Loucy (cell line): ENCODE results near the gene WDR37.

ENCODE experiments used
- H2AFZ ChIP-seq: fragments of 200-600 bp; sonication (generic); 2 replicates; pipeline ENCODE4 v1.6.0; 2016; ENCODE audit warnings: antibody characterized with exemption, mild to moderate bottlenecking, low read length, moderate library complexity
- H3F3A ChIP-seq: fragments of 200-600 bp; 2 replicates; pipeline ENCODE4 v1.6.0; 2016; ENCODE audit warnings: antibody characterized with exemption, low read depth, mild to moderate bottlenecking
- H3K27me3 ChIP-seq: fragments of 200-600 bp; sonication (generic); 2 replicates; pipeline ENCODE4 v1.6.1; 2014; ENCODE audit warnings: low read length, mild to moderate bottlenecking; ENCODE audit not compliant: insufficient read depth, poor library complexity, severe bottlenecking
- H3K36me3 ChIP-seq: fragments of 200-600 bp; sonication (generic); 2 replicates; pipeline ENCODE4 v1.6.1; 2016; ENCODE audit warnings: low read length; ENCODE audit not compliant: insufficient read depth
- H3K4me1 ChIP-seq: fragments of 200-600 bp; sonication (generic); 2 replicates; pipeline ENCODE4 v1.5.1; 2014; ENCODE audit warnings: low read length, mild to moderate bottlenecking; ENCODE audit not compliant: insufficient read depth, poor library complexity, severe bottlenecking
- H3K4me2 ChIP-seq: fragments of 200-600 bp; sonication (generic); 2 replicates; pipeline ENCODE4 v1.6.0; 2014; ENCODE audit warnings: antibody characterized with exemption, low read length, low read depth, mild to moderate bottlenecking; ENCODE audit not compliant: poor library complexity, severe bottlenecking
- H3K4me3 ChIP-seq: fragments of 200-600 bp; sonication (generic); 2 replicates; pipeline ENCODE4 v1.5.1; 2014; ENCODE audit warnings: low read length, mild to moderate bottlenecking, mixed read lengths; ENCODE audit not compliant: poor library complexity, severe bottlenecking
- H3K79me2 ChIP-seq: fragments of 200-600 bp; sonication (generic); 2 replicates; pipeline ENCODE4 v1.6.1; 2014; ENCODE audit warnings: low read length; ENCODE audit not compliant: insufficient read depth
- H3K9ac ChIP-seq: fragments of 200-600 bp; sonication (generic); 2 replicates; pipeline ENCODE4 v1.6.0; 2014; ENCODE audit warnings: mild to moderate bottlenecking, low read depth, low read length, moderate library complexity; ENCODE audit not compliant: poor library complexity, severe bottlenecking
- H3K9me2 ChIP-seq: fragments of 200-600 bp; sonication (generic); replicated peaks from 2 replicates; pipeline ENCODE4 v1.6.1; 2016; ENCODE audit warnings: low read depth, low read length, mixed read lengths
- H3K9me3 ChIP-seq: fragments of 200-600 bp; sonication (generic); 2 replicates; pipeline ENCODE4 v1.6.1; 2014; ENCODE audit warnings: mild to moderate bottlenecking, antibody characterized with exemption, low read length, low read depth; ENCODE audit not compliant: insufficient read depth
- H4K20me1 ChIP-seq: fragments of 200-600 bp; sonication (generic); 2 replicates; pipeline ENCODE4 v1.6.0; 2014; ENCODE audit warnings: antibody characterized with exemption, low read length, mild to moderate bottlenecking; ENCODE audit not compliant: insufficient read depth, poor library complexity, severe bottlenecking
- EZH2phosphoT487 ChIP-seq: fragments of 200-600 bp; IDR thresholded peaks from 2 replicates; pipeline ENCODE4 v1.6.1; 2018; ENCODE audit warnings: antibody characterized with exemption, mild to moderate bottlenecking, moderate library complexity, borderline replicate concordance
- TF ChIP-seq, protein P1 (sequence below): fragments of 200-600 bp; sonication (generic); conservative IDR thresholded peaks from 2 replicates; pipeline ENCODE4 v1.5.1; 2014; ENCODE audit warnings: mild to moderate bottlenecking, antibody characterized with exemption, low read length

The WDR37 gene

DNA sequence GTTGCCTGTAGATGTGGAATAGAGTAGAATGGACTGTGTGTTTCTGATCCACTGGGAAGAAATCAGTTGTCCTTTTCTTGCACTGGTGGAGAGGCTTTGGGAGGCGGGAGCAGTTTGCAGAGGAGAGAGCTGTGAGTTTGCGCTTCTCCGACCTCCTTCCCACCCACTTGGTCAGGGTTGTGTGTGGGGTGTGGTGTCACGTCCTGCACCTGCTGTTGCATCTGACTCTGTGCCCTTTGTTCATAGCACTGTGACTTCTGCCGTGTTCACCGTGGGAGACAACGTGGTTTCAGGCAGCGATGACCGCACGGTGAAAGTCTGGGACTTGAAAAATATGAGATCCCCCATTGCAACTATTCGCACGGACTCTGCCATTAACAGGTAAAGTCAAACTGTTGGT lies 67.8 kb downstream of the WDR37 start:
- Histone ChIP-seq H2AFZ (no peak overlapping the region), H3K9me3 (no peaks in the 10 kb centered on the region), H3K4me1 (peaks cover 5% of the 10 kb centered on the region), H3K9me2 (no peaks in the 10 kb centered on the region), H3F3A (no peaks in the 10 kb centered on the region), H3K79me2 (0 out of 2 replicates have a peak, but pooled peaks cover 11% of the 10 kb centered on the region), H3K4me2 (no peak overlapping the region), H3K9ac (no peak overlapping the region), H3K4me3 (no peak overlapping the region), H4K20me1 (no peaks in the 10 kb centered on the region), H3K36me3 (peaks cover 82% of the 10 kb centered on the region; the same call in 1 of the 2 replicates), H3K27me3 (no peaks in the 10 kb centered on the region)
- TF ChIP-seq EZH2phosphoT487 = no peak
- TF ChIP-seq, protein P1, sequence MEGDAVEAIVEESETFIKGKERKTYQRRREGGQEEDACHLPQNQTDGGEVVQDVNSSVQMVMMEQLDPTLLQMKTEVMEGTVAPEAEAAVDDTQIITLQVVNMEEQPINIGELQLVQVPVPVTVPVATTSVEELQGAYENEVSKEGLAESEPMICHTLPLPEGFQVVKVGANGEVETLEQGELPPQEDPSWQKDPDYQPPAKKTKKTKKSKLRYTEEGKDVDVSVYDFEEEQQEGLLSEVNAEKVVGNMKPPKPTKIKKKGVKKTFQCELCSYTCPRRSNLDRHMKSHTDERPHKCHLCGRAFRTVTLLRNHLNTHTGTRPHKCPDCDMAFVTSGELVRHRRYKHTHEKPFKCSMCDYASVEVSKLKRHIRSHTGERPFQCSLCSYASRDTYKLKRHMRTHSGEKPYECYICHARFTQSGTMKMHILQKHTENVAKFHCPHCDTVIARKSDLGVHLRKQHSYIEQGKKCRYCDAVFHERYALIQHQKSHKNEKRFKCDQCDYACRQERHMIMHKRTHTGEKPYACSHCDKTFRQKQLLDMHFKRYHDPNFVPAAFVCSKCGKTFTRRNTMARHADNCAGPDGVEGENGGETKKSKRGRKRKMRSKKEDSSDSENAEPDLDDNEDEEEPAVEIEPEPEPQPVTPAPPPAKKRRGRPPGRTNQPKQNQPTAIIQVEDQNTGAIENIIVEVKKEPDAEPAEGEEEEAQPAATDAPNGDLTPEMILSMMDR = no peak

DNA sequence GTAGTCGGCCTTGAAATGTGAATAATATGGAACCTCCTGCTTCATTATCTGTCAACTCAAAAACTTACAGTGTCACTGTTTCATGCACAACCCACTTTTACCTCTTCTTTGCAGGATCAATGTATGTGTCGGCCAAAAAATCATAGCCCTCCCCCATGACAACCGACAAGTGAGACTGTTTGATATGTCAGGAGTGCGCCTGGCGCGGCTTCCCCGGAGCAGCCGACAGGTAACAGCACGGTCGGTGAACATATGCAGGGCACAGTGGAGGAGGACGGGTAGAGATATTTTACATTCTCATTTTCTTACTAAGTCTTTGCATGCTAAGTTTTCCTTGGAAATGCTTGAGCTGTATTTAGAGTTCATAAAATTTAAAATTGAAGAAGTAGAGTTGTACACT lies 68.6 kb downstream of the WDR37 start:
- Histone ChIP-seq H3F3A (no peaks in the 10 kb centered on the region), H3K9me3 (no peaks in the 10 kb centered on the region), H3K9me2 (no peaks in the 10 kb centered on the region), H2AFZ (no peak overlapping the region), H3K36me3 (peaks cover 83% of the 10 kb centered on the region; the same call in 1 of the 2 replicates), H3K27me3 (no peaks in the 10 kb centered on the region), H3K4me2 (no peak overlapping the region), H4K20me1 (no peaks in the 10 kb centered on the region), H3K79me2 (0 out of 2 replicates have a peak, but pooled peaks cover 11% of the 10 kb centered on the region), H3K4me3 (no peak overlapping the region), H3K9ac (no peak overlapping the region), H3K4me1 (no peaks in the 10 kb centered on the region)
- TF ChIP-seq, protein P1 = no peak
- TF ChIP-seq EZH2phosphoT487 = no peak

DNA sequence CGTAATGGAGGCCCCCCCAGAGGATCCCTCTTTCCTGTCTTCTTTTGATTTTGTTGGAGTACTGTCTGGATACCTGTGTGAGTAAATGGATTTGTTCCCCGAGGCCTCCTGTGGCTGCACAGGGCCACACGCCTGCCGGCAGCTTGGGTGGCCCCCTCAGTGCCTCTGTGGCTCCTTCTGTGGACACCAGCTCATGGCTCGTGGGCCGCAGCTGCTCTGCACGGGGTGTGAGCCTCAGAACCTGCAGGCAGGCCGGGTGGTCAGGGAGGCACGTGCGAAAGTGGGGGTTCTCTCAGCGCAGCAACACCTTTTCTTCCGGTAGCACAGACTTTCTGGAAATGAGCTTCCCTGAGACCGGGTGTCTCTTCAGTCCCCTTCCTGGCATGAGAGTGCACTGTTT lies 70.3 kb downstream of the WDR37 start:
- Histone ChIP-seq H3F3A (no peaks in the 10 kb centered on the region), H3K9me3 (no peaks in the 10 kb centered on the region), H3K9me2 (no peaks in the 10 kb centered on the region), H3K4me1 (no peaks in the 10 kb centered on the region), H3K4me2 (no peak overlapping the region), H3K9ac (no peak overlapping the region), H2AFZ (no peak overlapping the region), H4K20me1 (no peaks in the 10 kb centered on the region), H3K4me3 (no peak overlapping the region), H3K79me2 (0 out of 2 replicates have a peak, but pooled peaks cover 11% of the 10 kb centered on the region), H3K27me3 (no peaks in the 10 kb centered on the region), H3K36me3 (peaks cover 86% of the 10 kb centered on the region; the same call in 1 of the 2 replicates)
- TF ChIP-seq EZH2phosphoT487 = no peak
- TF ChIP-seq, protein P1 = no peak
